Caco-2 (cell line): Measurements from ENCODE around the gene EVX2. TPM values are rescaled to one million over a fixed set of nuclear protein-coding genes. Genes with fewer than 3 reads are reported as not detected.

Experiments
- BruUV-seq: library from RNA; stranded (reverse); fragments of 400-500 nt; replicated peaks from 2 replicates; lab custom pipeline; 2021; lab: Mats Ljungman, UMichigan
- CTCF ChIA-PET: fragments of 300-600 bp; sonication (Branson Sonifier 250); formaldehyde crosslinking; loops from one replicate; lab custom pipeline; 2022; ENCODE audit warnings: antibody characterized with exemption; lab: Charles Lee
- POLR2A ChIA-PET: fragments of 300-600 bp; sonication (Branson Sonifier 250); formaldehyde crosslinking; loops from one replicate; lab custom pipeline; 2022; ENCODE audit warnings: antibody characterized with exemption; lab: Charles Lee
- DNase-seq, 2 experiments: peaks; one replicate each; pipeline versions ENCODE4 v3.0.0 to v3.0.0-alpha.2; 2020 to 2022
- H3K27me3 ChIP-seq: replicated peaks from 2 replicates; pipeline ENCODE4 v1.6.0; 2011; ENCODE audit warnings: low read length; ENCODE audit not compliant: control insufficient read depth, insufficient read depth
- H3K36me3 ChIP-seq: 2 replicates; pipeline ENCODE4 v1.5.1; 2011; ENCODE audit warnings: low read length; ENCODE audit not compliant: control insufficient read depth, insufficient read depth
- H3K4me1 ChIP-seq: fragments of 250-450 bp; sonication (Bioruptor Pico); 2 replicates; pipeline ENCODE4 v1.5.1; 2020; ENCODE audit warnings: mild to moderate bottlenecking
- H3K4me3 ChIP-seq: 2 replicates; pipeline ENCODE4 v1.5.1; 2011; ENCODE audit warnings: low read depth, mild to moderate bottlenecking, control low read depth, low read length
- H3K9me3 ChIP-seq: fragments of 250-450 bp; sonication (Bioruptor Pico); 2 replicates; pipeline ENCODE4 v1.5.1; 2020; ENCODE audit warnings: mild to moderate bottlenecking, moderate library complexity
- H3K27ac Mint-ChIP-seq: one replicate; pipeline ENCODE4 v1.8.0; 2022; ENCODE audit warnings: mixed read lengths; ENCODE audit not compliant: unreplicated experiment
- H3K27me3 Mint-ChIP-seq: one replicate; pipeline ENCODE4 v1.8.0; 2022; ENCODE audit warnings: mixed read lengths; ENCODE audit not compliant: insufficient read depth, unreplicated experiment
- H3K36me3 Mint-ChIP-seq: one replicate; pipeline ENCODE4 v1.8.0; 2022; ENCODE audit warnings: mild to moderate bottlenecking, mixed read lengths; ENCODE audit not compliant: insufficient read depth, unreplicated experiment
- H3K4me1 Mint-ChIP-seq: one replicate; pipeline ENCODE4 v1.8.0; 2022; ENCODE audit warnings: low read depth, mixed read lengths; ENCODE audit not compliant: unreplicated experiment
- H3K4me3 Mint-ChIP-seq: one replicate; pipeline ENCODE4 v1.8.0; 2022; ENCODE audit warnings: mild to moderate bottlenecking, moderate library complexity, mixed read lengths; ENCODE audit not compliant: unreplicated experiment
- H3K9me3 Mint-ChIP-seq: one replicate; pipeline ENCODE4 v1.8.0; 2022; ENCODE audit warnings: mixed read lengths; ENCODE audit not compliant: unreplicated experiment
- CTCF ChIP-seq, 2 experiments: fragments of 200-600 bp in 1 of 2; IDR thresholded peaks; 1 replicate in 1 of 2; 2 replicates in 1 of 2; pipeline versions ENCODE4 v1.5.1 to v1.8.0; 2011 to 2022; ENCODE audit warnings: antibody characterized with exemption in 1 of 2, control low read depth in 1 of 2, inconsistent platforms in 1 of 2, low read depth in 1 of 2, low read length in 1 of 2, mild to moderate bottlenecking in 1 of 2, moderate library complexity in 1 of 2; ENCODE audit not compliant: insufficient read depth in 1 of 2, severe bottlenecking in 1 of 2, unreplicated experiment in 1 of 2
- intact Hi-C: fragments of 100-400 bp; cut with micrococcal nuclease; formaldehyde crosslinking; loops from one replicate; pipeline ENCODE4 v1.10.0; 2022; ENCODE audit not compliant: unreplicated experiment
- total RNA-seq: library from RNA; stranded (reverse); gene quantifications from 2 replicates; pipeline ENCODE4 v1.2.3, GENCODE V29; 2022

EVX2 gene
- total RNA-seq, 1 experiment from 2014 or later, result not detected

DNA sequence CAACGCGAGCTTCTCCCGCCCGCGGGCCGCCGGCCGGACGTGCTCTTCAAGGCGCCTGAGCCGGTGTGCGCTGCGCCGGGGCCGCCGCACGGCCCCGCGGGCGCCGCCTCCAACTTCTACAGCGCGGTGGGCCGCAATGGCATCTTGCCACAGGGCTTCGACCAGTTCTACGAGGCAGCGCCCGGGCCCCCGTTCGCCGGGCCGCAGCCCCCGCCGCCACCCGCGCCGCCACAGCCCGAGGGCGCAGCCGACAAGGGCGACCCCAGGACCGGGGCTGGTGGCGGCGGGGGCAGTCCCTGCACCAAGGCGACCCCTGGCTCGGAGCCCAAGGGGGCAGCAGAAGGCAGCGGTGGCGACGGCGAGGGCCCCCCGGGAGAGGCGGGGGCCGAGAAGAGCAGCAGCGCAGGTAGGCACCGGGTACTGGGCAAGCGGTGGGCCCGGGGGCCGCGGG, 24.0 kb upstream of the EVX2 start:
- ChIA-PET CTCF (interaction anchor here (0.6 to 0.7 kb wide), 2 partner anchors 20 to 546 kb away, joined by 4 to 5 read pairs; no protein-coding TSS in a partner anchor), POLR2A (no interaction called here)
- Mint-ChIP-seq H3K36me3 (no peaks in the 10 kb centered on the region), H3K9me3 (no peaks in the 10 kb centered on the region), H3K27me3 (peaks cover 56% of the 10 kb centered on the region), H3K27ac (no peak overlapping the region), H3K4me3 (peak overlapping the region; percentile 64), H3K4me1 (peaks cover 15% of the 10 kb centered on the region)
- Histone ChIP-seq H3K27me3 (peaks cover 12% of the 10 kb centered on the region), H3K9me3 (no peaks in the 10 kb centered on the region), H3K4me1 (peaks cover 15% of the 10 kb centered on the region), H3K4me3 (no peak overlapping the region), H3K36me3 (no peaks in the 10 kb centered on the region)
- TF ChIP-seq CTCF (IDR thresholded peaks at IDR 0.05; ENCODE audit: insufficient read depth in 1 of 2, low read depth in 1 of 2, low read length in 1 of 2, severe bottlenecking in 1 of 2, unreplicated experiment in 1 of 2), result no peak
- intact Hi-C loops, result no loop called here
- BruUV-seq, result no TSS peak
- DNase-seq, result no peak

- Mint-ChIP-seq H3K36me3 (no peaks in the 10 kb centered on the region), H3K27ac (no peak within 1 kb of the TSS), H3K27me3 (peaks cover 56% of the 10 kb centered on the region), H3K9me3 (no peaks in the 10 kb centered on the region), H3K4me3 (peak within 1 kb of the TSS; percentile 64), H3K4me1 (peaks cover 15% of the 10 kb centered on the region)
- intact Hi-C loops, result no loop called here
- Histone ChIP-seq H3K4me3 (no peak within 1 kb of the TSS), H3K27me3 (peaks cover 9% of the 10 kb centered on the region), H3K9me3 (no peaks in the 10 kb centered on the region), H3K4me1 (peaks cover 15% of the 10 kb centered on the region), H3K36me3 (no peaks in the 10 kb centered on the region)
- no peak for TF ChIP-seq CTCF (IDR thresholded peaks at IDR 0.05; ENCODE audit: insufficient read depth in 1 of 2, low read depth in 1 of 2, low read length in 1 of 2, severe bottlenecking in 1 of 2, unreplicated experiment in 1 of 2)
- BruUV-seq, result no TSS peak
- POLR2A ChIA-PET, result no interaction called here
- DNase-seq, result no peak
- CTCF ChIA-PET, result interaction anchor here (0.6 to 0.7 kb wide), 3 partner anchors 21 to 1757 kb away, joined by 3 to 4 read pairs (median 4); no protein-coding TSS in a partner anchor
Observed at GRCh38 chr2:176106581-176107539, 23.1 kb upstream of the EVX2 start, which contains the start of gene HOXD11. TSS of gene HOXD11 (plus strand) at chr2:176107280. CDS start at chr2:176107356, 76 bp downstream.

- Mint-ChIP-seq H3K27me3 (peaks cover 58% of the 10 kb centered on the region), H3K4me3 (peak overlapping the region; percentile 56), H3K27ac (no peak overlapping the region), H3K4me1 (peaks cover 15% of the 10 kb centered on the region), H3K9me3 (no peaks in the 10 kb centered on the region), H3K36me3 (no peaks in the 10 kb centered on the region)
- TF ChIP-seq CTCF (IDR thresholded peaks at IDR 0.05; ENCODE audit: insufficient read depth in 1 of 2, low read depth in 1 of 2, low read length in 1 of 2, severe bottlenecking in 1 of 2, unreplicated experiment in 1 of 2), result no peak
- H3K27me3 ChIP-seq, result peaks cover 10% of the 10 kb centered on the region
- intact Hi-C loops, result no loop called here
- no peak for DNase-seq
- H3K4me1 ChIP-seq, result peaks cover 15% of the 10 kb centered on the region
- no TSS peak for BruUV-seq
- H3K9me3 ChIP-seq, result no peaks in the 10 kb centered on the region
- ChIA-PET POLR2A (no interaction called here), CTCF (interaction anchor here (0.6 to 0.7 kb wide), 3 partner anchors 9 to 1756 kb away, joined by 3 to 4 read pairs (median 3); no protein-coding TSS in a partner anchor)
- H3K36me3 ChIP-seq, result no peaks in the 10 kb centered on the region
- no peak overlapping the region for H3K4me3 ChIP-seq
Observed at GRCh38 chr2:176105730-176106580, 22.2 kb upstream of the EVX2 start.
